HG03442 (cell line): ENCODE results near the gene AGBL1.

Source experiments
- ATAC-seq: cut with Tn5 transposase; IDR thresholded peaks from one replicate; pipeline ENCODE4 v1.9.1; 2021; ENCODE audit warnings: mild to moderate bottlenecking, moderate library complexity; ENCODE audit not compliant: unreplicated experiment

Gene AGBL1

DNA sequence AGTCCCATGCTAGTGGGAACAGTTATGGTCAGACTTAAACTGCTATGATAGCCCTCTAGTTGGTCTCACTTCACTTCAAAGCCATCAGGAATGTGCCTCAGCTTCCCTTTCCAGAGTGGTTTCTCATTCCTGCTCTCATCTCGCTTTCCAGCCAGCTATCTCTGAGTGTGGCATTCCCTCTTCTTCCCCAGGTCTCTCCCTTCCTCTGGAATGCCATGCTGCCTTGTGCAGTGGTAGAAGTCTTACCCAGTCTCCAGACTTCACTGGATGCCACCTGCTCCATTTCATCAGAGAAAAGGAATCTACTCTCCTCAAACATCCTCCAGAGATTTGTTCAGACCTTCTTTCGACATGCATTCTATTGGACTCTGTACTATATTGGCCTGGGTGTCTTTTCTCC is 83.0 kb downstream of the AGBL1 start:
- ATAC-seq: no peak

DNA sequence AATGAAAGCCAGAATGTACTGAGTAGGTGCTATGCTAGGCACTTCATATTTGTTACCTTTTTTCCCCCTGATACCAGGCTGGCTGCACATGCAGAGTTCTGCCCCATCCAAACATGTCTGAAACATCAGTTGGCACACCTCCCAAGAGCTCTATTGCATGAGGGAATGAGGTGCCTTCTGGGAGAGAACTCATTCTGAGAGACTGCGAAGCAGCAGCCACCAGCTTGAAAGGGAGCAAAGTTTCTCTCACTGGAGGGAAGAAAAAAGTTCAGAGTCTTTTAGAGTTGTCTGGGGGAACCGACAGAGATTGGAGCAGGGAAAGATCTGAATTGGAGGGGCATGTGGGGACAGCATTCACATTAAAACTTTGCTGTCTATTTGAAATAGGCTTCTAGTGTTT is 84.1 kb downstream of the AGBL1 start:
- no peak for ATAC-seq

DNA sequence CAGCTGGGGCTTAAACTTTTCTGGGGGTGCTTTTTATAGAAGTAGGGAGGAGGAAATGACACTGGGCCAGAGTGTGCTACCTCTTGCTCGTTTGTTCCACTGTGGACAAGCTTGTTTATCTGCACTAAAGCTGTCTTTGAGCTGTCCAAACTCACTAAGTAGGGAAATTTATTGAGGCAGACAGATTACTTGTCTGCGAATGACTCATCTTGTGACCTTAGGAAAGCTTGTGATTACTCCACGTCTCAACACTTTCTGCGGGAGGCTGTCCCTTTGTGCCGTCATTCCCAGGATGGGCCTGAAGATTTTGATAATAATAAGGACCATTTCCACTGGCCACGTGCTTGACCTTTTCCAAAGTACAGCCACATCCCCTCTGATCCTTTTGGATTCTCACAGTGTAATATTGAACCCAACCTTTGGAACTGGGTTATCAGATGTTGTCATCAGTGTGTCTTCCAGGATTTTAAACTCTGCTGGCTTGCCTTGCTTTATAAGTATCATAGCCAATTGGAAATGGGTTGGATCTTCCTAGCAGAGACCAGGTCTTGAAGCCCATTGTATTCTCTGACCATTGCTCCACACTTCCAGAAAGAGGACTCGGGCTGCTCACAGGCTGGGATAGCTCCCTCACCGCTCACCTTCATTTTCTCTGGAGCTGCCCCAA is 84.7 kb downstream of the AGBL1 start:
- no peak for ATAC-seq

DNA sequence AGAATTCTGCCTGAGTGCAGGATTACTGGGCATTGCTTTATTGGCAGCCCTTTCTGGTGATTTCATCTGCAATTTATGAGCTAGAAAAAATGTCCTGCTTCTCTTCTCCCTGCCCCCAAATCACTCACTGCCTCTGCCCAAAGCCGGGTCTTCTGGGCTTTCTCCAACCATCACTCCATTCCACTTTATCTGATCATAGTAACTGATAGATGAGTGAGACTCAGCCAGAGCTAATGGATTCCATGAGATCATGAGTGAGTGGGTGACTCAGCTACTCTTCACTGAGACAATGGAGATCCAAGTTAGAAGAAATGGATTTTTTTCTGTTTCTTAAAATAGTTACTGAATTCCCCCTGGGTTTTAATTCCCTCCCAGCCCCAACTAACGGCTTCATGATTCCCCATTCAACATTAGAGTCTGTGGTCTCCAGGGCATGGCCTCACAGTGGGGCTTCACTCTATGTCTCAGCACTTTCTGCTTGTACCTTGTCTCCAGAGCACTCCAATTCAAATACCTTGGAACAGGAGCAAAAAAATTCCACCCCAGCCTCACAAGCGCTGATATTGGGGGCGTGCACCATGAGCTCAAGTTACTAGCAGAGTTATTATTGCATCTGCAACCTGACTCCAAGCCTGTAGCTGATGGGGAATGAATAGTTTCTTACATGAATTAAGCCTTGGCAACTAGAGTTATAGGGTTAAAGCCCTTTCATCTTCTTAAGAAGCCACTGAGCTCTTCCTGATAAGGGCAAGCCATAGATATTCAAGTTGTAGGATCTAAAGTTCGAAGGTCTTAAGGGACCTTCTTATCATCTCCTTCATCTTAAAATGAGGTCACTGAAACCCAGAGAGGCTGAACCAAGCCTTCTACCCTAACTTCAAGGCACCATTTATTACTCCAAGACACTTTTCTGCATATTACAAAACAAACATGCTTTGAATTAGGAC is 85.9 kb downstream of the AGBL1 start:
- ATAC-seq: no peak

DNA sequence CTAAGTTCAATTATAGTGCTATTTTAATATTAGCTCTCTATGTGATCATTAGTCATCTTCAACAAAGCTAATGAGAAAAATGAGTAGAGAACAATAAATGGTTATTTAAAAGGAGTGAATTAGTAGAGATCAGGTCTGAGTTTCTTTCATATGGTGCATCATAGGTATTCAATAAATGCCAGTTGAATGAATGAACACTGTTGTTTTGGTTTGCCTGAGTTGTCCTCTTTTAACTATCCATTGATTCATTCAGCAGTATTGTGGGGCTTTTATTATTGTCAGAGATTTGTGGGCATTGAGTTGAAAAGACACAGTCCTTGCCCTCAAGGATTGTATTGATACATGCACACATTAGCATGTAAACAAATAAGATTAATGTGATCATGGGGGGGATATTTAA is 88.2 kb downstream of the AGBL1 start:
- ATAC-seq: no peak

DNA sequence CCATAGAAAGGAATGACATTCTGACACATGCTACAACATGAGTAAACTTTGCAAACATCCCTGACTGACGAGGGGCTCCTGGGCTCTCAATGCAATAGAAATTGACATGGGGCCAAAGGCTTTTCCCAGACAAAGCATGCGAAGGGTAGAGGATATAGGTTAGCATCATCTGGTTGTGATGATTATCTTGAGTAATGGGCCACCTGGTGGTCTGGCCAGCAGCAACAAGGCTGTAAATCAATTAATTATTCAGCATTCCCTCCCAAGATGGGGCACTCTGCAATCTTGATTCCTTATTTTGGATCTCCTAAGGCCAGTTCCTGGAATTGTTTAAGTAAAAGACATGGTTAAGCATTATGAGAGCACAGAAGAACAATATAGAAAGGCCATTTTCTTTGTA is 99.2 kb downstream of the AGBL1 start:
- ATAC-seq: no peak

DNA sequence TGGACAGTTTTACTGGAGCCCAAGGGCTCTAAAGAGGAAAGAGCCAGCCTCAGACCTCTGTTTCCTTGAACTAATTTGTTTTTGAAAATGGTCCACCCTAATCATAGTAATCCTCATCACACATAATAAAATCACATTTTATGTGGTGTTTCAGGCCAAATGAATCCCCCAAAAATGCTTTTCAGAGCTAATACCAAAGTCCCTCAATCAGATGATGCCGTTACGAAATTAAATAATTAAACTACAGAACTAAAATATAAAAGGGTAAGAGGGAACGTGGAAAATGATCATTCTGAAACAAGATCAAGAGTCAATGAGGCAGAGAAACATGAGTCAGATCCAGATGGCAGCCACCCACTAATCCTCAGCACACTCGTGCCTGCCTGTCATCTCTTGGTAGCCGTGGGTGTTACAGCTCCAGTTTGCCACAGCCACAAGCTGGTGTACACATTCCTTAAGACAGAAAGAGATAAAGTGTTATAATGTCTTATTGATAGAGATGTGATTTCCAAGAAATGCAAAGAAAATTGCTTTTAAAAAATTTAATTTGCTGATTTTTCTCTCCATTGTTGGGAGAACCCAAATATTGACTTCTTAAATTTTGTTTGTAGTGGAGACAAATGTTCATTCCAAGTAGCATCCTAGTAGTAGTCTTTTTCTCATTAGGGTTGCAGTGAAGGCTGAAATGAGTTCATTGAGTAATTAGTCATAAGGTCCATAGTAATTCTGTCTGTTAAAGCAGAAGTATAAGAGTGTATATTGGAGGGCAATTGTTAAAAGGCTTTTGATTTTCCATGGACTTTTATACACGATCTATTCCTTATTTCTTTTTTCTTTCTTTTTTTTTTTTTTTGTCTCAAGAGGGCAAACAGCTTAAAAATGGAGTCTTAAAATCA is 104.2 kb downstream of the AGBL1 start:
- ATAC-seq: peak; percentile 83

DNA sequence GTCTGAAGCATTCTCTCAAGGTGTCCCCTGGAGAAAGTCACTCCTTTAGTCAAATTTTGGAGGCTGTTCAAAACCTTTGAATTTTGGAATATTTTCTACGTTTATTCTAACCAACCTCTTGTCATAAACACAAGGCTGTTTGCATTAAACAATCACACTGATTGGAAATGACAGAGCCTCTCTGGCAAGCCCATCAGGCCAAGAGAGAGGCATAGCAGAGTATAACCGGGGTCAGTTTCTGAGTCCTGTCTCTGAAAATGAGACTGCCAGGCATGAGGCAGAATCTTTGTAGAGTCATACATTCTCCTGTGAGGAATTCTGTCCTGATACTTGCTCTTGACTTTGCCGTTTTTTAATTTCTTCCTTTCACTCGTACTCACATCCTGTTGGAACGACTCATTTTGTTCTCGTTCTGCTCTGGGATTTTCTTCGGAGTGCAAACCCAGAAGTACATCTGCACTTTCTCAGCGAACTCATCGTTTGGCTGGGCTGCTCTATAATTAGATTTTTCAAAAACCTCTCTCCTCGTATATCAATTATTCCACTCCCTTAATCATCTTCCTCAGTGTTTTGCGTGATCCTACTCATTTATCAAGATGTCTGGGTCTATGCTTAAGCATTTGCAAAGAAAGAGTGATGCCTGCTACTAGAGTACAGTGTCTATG is 114.2 kb downstream of the AGBL1 start:
- ATAC-seq: no peak

DNA sequence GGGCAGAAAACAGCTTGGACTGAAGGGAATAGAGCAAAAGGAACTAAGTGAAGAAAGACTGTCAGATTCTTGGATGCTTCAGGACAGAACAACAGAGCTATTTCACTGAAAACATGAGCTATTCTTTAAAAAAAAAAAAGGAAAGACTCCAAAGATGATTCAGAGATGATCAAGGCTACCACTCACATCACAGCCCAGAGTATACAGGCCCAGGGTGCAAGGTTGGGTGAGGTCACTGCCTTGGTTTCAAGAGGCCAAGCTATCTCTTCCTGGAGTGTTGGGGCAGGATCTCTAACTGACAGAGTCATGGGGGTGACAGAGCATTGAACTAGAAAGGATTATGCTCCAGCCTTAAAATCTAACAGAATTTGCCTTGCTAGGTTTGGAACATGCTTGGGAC is 118.1 kb downstream of the AGBL1 start:
- ATAC-seq: no peak

DNA sequence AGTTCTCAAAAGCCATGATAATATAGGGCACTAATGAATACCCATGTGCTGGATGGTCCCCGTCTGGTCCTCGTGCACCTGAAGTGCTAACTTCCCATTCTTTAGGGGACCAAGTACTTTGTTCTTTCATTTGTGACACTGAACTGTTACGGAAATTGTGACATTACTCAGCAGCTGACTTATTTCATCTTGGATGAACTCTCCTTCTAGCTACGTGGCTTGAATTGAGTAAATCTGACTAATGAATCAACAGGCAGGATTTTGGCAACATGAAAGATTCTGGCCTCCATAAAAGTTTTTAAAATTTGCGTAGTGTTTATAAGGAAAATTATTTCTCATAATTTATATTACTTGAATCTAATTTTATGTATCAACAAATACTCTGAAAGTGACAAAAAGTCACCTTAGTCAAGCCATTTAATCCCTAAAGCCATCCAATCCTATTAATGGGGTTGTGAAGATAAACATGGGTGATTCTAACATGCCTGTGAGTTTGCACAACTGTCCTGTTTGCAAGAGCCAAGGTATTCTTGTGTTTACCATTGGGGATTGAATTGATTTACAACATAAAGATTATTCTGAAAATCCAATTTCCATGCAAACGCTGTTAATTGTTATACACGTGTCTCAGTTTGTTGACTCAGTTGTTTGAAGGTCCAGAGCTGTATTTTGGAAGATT is 119.9 kb downstream of the AGBL1 start:
- no peak for ATAC-seq

DNA sequence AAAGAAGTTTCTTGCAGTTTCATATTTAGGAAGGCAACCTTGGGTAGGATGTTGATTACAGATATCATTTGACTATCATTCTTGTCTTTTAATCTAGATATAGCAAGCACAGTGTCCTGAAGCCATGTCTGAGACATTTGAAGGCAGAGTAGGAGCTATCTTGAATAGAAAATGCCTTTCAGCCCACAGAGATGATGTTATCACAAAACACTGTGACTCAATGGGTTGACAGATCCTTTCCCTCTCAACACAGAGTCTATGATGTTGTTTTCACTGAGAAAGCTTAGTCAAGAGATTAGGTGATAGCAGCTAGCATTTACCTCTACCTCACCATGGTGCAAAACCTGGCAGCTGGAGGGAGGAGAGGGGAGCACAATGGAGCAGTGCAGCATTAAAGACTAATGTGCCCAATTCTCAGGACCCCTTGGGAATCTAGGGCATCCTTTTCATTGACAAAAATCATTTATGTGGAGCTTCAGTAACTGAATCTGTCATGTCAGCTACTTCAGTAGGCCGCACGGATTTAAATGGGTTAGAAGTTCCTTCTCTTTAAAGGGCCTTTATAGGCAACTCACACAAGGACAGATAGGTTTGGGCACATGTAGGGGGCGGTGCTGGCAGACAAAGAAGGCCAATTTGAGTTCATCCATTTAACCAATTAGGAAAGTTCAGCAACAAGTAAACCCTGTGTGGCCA is 121.8 kb downstream of the AGBL1 start:
- no peak for ATAC-seq

DNA sequence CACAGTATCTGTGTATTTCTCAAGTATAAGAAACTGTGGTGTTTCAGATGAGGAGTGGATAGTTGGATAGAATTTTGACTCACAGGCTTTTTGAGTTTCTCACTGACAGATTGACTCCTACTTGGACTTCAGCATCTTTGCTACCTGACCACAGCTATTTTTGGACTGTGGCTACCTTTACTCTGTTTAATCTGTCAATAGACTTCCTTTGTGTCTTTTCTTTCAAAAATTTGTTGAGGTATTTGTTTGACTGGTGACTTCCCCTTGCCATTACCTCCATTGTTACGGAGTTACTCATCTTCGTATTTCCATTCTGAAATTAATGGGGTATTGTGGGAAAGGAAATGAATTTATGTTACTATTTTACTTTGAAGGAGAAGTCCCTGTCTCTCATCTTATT is 123.8 kb downstream of the AGBL1 start:
- no peak for ATAC-seq

DNA sequence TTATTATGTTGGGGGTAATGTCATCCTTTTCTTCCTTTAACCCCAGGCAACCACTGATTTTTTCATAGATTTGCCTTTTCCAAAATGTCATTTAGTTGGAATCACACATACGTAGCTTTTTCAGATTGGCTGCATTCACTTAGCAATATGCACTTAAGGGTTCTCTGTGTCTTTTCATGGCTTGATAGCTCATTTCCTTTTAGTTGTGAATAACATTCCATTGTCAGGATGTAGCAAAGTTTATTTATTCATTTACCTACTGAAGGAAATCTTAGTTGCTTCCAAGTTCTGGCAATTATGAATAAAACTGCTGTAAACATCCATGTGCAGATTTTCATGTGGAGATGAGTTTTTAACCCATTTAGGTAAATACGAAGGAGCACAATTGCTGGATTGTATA is 125.4 kb downstream of the AGBL1 start:
- no peak for ATAC-seq

DNA sequence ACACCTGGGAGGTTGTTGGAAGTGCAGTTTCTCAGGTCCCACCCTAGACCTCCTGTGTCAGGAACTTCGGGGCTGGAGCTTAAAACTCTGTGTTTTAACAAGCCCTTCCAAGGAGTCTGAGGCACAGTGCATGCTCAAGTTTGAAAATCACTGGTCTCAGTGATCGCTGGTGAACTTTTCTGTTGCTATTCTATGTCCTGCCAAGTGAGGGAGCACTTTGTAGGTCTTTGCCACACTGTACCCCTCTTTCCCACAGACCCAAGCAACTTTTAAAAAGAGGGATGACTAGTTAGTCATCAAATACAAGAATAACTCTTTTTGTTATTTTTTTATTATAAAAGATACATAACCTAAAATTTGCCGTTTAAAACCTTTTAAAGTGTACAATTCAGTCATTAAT is 133.7 kb downstream of the AGBL1 start:
- no peak for ATAC-seq

DNA sequence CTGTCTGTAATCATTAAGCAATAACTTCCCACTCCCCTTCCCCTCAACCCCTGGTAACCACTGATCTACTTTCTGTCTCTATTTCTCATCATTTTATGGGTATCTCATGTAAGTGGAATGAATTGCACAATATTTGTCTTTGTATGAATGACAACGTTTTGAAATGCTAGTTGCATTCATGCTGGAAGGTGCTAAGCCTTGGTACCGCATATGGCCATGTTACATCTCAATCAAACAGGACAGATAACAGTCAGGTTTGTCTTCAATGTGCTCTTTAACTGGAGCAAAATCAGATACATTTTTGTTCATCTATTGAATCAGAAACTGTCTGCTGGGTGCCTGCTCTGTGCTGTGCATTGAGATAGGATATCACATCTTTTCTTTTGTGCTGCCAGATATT is 134.2 kb downstream of the AGBL1 start:
- no peak for ATAC-seq

DNA sequence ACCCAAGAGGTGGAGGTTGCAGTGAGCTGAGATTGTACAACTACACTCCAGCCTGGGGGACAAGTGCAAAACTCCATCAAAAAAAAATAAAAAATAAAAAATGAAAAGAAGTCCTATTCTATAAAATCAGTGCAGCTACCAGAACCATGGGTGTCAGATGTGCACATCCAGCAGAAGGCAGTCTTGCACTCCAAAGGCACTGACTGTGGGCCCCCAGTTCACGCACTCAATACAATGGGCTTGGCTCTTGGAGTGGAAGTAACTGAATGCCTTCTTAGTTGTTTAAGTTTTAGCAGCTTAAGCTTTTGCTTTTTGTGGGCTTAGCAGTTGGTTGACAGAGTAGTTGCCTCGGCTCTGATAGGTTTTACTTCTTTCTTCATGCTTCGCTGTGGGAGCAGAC is 141.4 kb downstream of the AGBL1 start:
- no peak for ATAC-seq

DNA sequence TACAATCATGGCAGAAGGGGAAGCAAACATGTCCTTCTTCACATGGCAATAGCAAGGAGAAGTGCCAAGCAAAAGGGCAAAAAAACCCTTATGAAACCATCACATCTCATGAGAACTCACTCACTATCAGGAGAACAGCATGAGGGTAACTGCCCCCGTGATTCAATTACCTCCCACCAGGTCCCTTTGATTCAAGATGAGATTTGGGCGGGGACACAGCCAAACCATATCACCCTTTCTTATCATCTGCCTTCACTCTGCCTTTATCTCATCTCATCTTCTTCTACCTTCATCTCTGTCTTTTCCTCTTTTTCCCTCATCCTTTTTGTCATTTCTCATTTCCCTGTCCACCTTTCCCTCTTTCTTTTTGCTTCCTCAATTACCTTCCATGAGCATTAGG is 149.6 kb downstream of the AGBL1 start:
- ATAC-seq: no peak

DNA sequence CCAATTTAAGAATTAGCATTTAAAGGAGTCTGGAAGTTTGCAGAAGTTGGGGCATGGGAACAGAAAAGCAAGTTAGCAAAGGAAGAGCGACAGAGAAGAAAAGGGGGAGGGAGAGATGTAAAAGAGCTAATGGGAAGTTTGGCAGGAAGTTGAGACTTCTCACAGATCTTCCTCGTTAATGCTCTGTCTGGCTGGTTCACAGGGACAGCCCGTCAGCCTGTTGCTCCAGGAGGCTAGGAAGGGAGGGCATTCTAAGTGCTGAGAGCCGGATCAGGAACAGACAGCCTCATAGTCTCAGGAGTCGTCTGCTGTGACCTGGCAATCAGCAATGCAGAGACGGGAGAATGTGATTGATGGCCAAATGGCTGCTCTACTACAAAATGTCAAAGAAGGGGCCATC is 150.3 kb downstream of the AGBL1 start:
- ATAC-seq: no peak

DNA sequence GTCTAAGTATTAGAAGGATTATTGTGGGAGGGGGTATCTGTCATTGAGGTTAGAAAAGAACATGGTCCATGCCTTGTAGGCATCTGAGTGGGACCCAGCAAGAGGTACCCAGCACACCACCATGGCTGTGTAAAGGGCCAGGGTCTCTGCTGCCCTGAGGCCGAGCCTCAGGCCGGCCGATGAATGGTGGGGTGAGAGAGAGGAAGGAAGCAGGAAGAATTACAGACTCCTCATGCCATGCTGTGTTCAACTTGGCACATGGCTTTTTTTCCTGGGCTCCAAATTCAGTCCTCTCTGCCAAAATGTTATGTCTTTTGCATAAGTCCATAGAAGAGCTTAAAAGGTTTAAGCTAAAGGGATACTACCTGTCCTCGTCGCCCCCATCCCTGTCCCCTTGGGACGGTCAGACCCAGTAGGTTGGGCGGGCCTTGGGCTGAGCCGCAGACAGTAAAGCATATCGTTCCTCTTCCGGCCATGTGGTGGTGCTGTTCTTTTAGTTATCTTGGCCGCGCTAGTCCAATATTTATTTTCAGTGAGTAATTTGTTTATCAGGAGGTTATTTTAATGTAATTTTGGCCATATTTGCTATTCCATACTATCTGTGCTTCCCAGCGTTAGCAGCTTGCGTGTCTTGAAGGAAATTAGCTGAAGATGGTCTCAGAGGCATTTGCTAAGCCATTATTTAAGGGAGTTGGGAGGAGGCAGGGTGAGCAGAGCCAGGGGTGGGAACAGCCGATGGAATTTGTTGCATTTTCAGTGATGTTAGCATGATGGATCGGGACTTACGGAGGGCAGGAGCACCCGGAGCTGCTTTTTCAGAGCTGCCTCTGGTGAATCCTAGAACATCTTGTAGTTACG is 152.4 kb downstream of the AGBL1 start:
- ATAC-seq: peak; percentile 69
